ENCODE data around the gene CD3D.

DNA sequence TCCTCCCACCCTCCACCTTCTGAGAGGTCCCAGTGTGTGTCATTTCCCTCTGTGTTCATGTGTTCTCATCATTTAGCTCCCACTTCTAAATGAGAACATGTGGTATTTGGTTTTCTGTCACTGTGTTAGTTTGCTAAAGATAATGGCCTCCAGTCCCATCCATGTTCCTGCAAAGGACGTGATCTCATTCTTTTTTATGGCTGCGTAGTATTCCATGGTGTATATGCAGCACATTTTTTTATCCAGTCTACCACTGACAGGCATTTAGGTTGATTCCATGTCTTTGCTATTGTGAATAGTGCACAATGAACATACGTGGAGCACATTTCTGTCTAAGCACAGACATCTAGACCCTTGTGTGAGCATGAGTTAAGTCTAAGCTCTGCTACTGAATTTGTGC, 32.2 kb downstream of the CD3D start:
- TF ChIP-seq, protein P1, sequence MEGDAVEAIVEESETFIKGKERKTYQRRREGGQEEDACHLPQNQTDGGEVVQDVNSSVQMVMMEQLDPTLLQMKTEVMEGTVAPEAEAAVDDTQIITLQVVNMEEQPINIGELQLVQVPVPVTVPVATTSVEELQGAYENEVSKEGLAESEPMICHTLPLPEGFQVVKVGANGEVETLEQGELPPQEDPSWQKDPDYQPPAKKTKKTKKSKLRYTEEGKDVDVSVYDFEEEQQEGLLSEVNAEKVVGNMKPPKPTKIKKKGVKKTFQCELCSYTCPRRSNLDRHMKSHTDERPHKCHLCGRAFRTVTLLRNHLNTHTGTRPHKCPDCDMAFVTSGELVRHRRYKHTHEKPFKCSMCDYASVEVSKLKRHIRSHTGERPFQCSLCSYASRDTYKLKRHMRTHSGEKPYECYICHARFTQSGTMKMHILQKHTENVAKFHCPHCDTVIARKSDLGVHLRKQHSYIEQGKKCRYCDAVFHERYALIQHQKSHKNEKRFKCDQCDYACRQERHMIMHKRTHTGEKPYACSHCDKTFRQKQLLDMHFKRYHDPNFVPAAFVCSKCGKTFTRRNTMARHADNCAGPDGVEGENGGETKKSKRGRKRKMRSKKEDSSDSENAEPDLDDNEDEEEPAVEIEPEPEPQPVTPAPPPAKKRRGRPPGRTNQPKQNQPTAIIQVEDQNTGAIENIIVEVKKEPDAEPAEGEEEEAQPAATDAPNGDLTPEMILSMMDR (IDR thresholded peaks at IDR 0.05) = no peak
- no peak for TF ChIP-seq POLR2A (IDR thresholded peaks at IDR 0.05)
